CD14-positive monocyte (primary cell): ENCODE results near the gene MCMBP. TPM values are rescaled to one million over a fixed set of nuclear protein-coding genes. Genes with fewer than 3 reads are reported as not detected.

Experiments
- DNase-seq, 3 donors: peaks; one replicate each; pipeline ENCODE4 v3.0.0-alpha.2; 2011 to 2022
- H2AFZ ChIP-seq: 2 replicates; pipeline ENCODE4 v1.6.0; 2012; ENCODE audit warnings: mild to moderate bottlenecking, low read depth, low read length, inconsistent platforms; ENCODE audit not compliant: insufficient read depth, poor library complexity, severe bottlenecking
- H3K27ac ChIP-seq, 2 donors: 1 replicate in 1 of 2; 2 replicates in 1 of 2; pipeline ENCODE4 v1.5.1; 2012 to 2013; ENCODE audit warnings: low read length in 2 of 2, control low read depth in 1 of 2, inconsistent platforms in 1 of 2, low read depth in 1 of 2, mild to moderate bottlenecking in 1 of 2
- H3K27me3 ChIP-seq, 2 donors: one replicate each; pipeline versions ENCODE4 v1.6.0 to v1.6.1; 2011 to 2013; ENCODE audit warnings: low read length in 2 of 2; ENCODE audit not compliant: control insufficient read depth in 2 of 2, insufficient read depth in 2 of 2
- H3K36me3 ChIP-seq, 2 donors: replicated peaks in 1 of 2; 1 replicate in 1 of 2; 2 replicates in 1 of 2; pipeline versions ENCODE4 v1.5.1 to v1.6.1; 2012 to 2013; ENCODE audit warnings: low read length in 2 of 2, control low read depth in 1 of 2, inconsistent platforms in 1 of 2, mild to moderate bottlenecking in 1 of 2; ENCODE audit not compliant: insufficient read depth in 2 of 2, control insufficient read depth in 1 of 2
- H3K4me1 ChIP-seq, 2 donors: 1 replicate in 1 of 2; 2 replicates in 1 of 2; pipeline versions ENCODE4 v1.5.1 to v1.6.1; 2012 to 2013; ENCODE audit warnings: low read length in 2 of 2, control low read depth in 1 of 2, inconsistent platforms in 1 of 2, mild to moderate bottlenecking in 1 of 2, moderate library complexity in 1 of 2; ENCODE audit not compliant: insufficient read depth in 2 of 2, control insufficient read depth in 1 of 2
- H3K4me2 ChIP-seq: replicated peaks from 2 replicates; pipeline ENCODE3; 2012; ENCODE audit warnings: low read length, moderate library complexity, mild to moderate bottlenecking; ENCODE audit not compliant: poor library complexity, severe bottlenecking; ENCODE audit errors: extremely low read depth
- H3K4me3 ChIP-seq, 3 experiments: fragments of 200-600 bp in 1 of 3; sonication (generic) in 1 of 3; replicated peaks in 1 of 3; 1 replicate in 2 of 3; 2 replicates in 1 of 3; pipeline ENCODE4 v1.5.1; 2011 to 2013; ENCODE audit warnings: low read length in 3 of 3, mild to moderate bottlenecking in 3 of 3, control low read depth in 2 of 3, low read depth in 2 of 3, inconsistent platforms in 1 of 3, moderate library complexity in 1 of 3
- H3K79me2 ChIP-seq: 2 replicates; pipeline ENCODE4 v1.6.0; 2012; ENCODE audit warnings: mild to moderate bottlenecking, control low read depth, inconsistent platforms, low read length, moderate library complexity; ENCODE audit not compliant: insufficient read depth
- H3K9ac ChIP-seq: 2 replicates; pipeline ENCODE4 v1.6.0; 2017; ENCODE audit warnings: low read length, mild to moderate bottlenecking; ENCODE audit not compliant: insufficient read depth, poor library complexity, severe bottlenecking
- H3K9me3 ChIP-seq, 2 donors: replicated peaks in 1 of 2; 1 replicate in 1 of 2; 2 replicates in 1 of 2; pipeline versions ENCODE4 v1.5.1 to v1.6.1; 2012 to 2013; ENCODE audit warnings: low read length in 2 of 2, control low read depth in 1 of 2; ENCODE audit not compliant: control insufficient read depth in 1 of 2, insufficient read depth in 1 of 2
- H4K20me1 ChIP-seq: 2 replicates; pipeline ENCODE4 v1.6.0; 2012; ENCODE audit warnings: mild to moderate bottlenecking, low read length, control low read depth, moderate library complexity; ENCODE audit not compliant: insufficient read depth
- H3K27ac Mint-ChIP-seq, 7 donors: one replicate each; pipeline ENCODE4 v1.8.0; 2020; ENCODE audit warnings: mild to moderate bottlenecking in 7 of 7, mixed read lengths in 7 of 7, moderate library complexity in 6 of 7, inconsistent platforms in 2 of 7
- H3K27me3 Mint-ChIP-seq, 3 donors: one replicate each; pipeline ENCODE4 v1.8.0; 2021 to 2022; ENCODE audit warnings: low read depth in 3 of 3, mild to moderate bottlenecking in 3 of 3, mixed read lengths in 3 of 3, moderate library complexity in 3 of 3, inconsistent platforms in 1 of 3
- H3K36me3 Mint-ChIP-seq, 2 donors: one replicate each; pipeline ENCODE4 v1.8.0; 2020; ENCODE audit warnings: mixed read lengths in 2 of 2, inconsistent platforms in 1 of 2, mild to moderate bottlenecking in 1 of 2
- H3K4me1 Mint-ChIP-seq: one replicate; pipeline ENCODE4 v1.8.0; 2020; ENCODE audit warnings: mild to moderate bottlenecking, mixed read lengths
- H3K4me3 Mint-ChIP-seq, 2 donors: one replicate each; pipeline ENCODE4 v1.8.0; 2020; ENCODE audit warnings: mild to moderate bottlenecking in 2 of 2, mixed read lengths in 2 of 2, moderate library complexity in 1 of 2
- H3K9me3 Mint-ChIP-seq, 7 donors: one replicate each; pipeline ENCODE4 v1.8.0; 2020 to 2022; ENCODE audit warnings: mixed read lengths in 7 of 7, mild to moderate bottlenecking in 6 of 7, moderate library complexity in 6 of 7, inconsistent platforms in 2 of 7
- CTCF ChIP-seq: fragments of 200-600 bp; IDR thresholded peaks from one replicate; pipeline ENCODE4 v1.8.0; 2022; ENCODE audit warnings: antibody characterized with exemption, mild to moderate bottlenecking
- WGBS: methylation state at CpG from one replicate; pipeline ENCODE4 v1.1.5; 2013; ENCODE audit warnings: missing lambda C conversion rate; ENCODE audit not compliant: insufficient coverage; 5-methylcytosine and 5-hydroxymethylcytosine counted together
- intact Hi-C, 2 donors: fragments of 100-400 bp; cut with micrococcal nuclease; formaldehyde crosslinking; loops; one replicate each; pipeline versions ENCODE4 v1.15.0 to v1.15.1; 2023
- polyA plus RNA-seq, 3 donors: library from polyadenylated mRNA; depleted of rRNA in 1 of 3; unstranded in 2 of 3; stranded (reverse) in 1 of 3; fragments of 300-500 nt in 2 of 3; fragments of >200 nt in 1 of 3; fragmentation: Illumina TruSeq in 2 of 3; gene quantifications; 1 replicate in 2 of 3; 2 replicates in 1 of 3; pipeline ENCODE4 v1.2.3, GENCODE V29; 2012 to 2021

Gene MCMBP
- polyA plus RNA-seq, 3 donors = 40.3 to 96.7 (median 75.3) TPM

- H3K27me3 ChIP-seq = no peaks in the 10 kb centered on the region
- no peak for TF ChIP-seq CTCF
- H3K9me3 Mint-ChIP-seq = peaks cover 2 to 6% (median 4%) of the 10 kb centered on the region in 7 donors
- peak overlapping the region in 1 of 3 experiments; percentile 87 for H3K4me3 ChIP-seq
- peaks cover 50% of the 10 kb centered on the region for H3K4me1 Mint-ChIP-seq
- H3K27me3 Mint-ChIP-seq = peaks cover 0 to 1% (median 0%) of the 10 kb centered on the region in 3 donors
- no peak overlapping the region for H3K9ac ChIP-seq
- peaks cover 42% of the 10 kb centered on the region for H4K20me1 ChIP-seq
- H3K36me3 Mint-ChIP-seq = peaks cover 15 to 30% of the 10 kb centered on the region in 2 donors
- WGBS = no CpG with 5 or more reads among the region's 3 CpGs
- peaks cover 32 to 49% of the 10 kb centered on the region in 2 donors for H3K4me1 ChIP-seq
- peak overlapping the region in 4 of 7 donors; percentile 51 to 97 (median 86) for H3K27ac Mint-ChIP-seq
- no peak for DNase-seq
- H3K4me3 Mint-ChIP-seq = peak overlapping the region; percentile 20 to 52
- H3K36me3 ChIP-seq = peaks cover 5 to 17% of the 10 kb centered on the region in 2 donors
- no peak overlapping the region for H3K27ac ChIP-seq
- peak overlapping the region; percentile 87 for H3K4me2 ChIP-seq
- intact Hi-C loops = loop anchor here (2.0 to 10.0 kb wide), 3 partner anchors 21 to 299 kb away; partner anchors contain the start of genes TIAL1 (in 2 of the 2) and MCMBP (in 1 of the 2)
- H3K9me3 ChIP-seq = peaks cover 0 to 4% of the 10 kb centered on the region in 2 donors
- peaks cover 68% of the 10 kb centered on the region for H3K79me2 ChIP-seq
- H2AFZ ChIP-seq = no peak overlapping the region
Measured at GRCh38 chr10:119893845-119894427, 21.3 kb upstream of the MCMBP start.

- H3K4me1 Mint-ChIP-seq = peaks cover 53% of the 10 kb centered on the region
- Histone ChIP-seq H3K36me3 (peaks cover 0 to 9% of the 10 kb centered on the region in 2 donors), H3K9ac (peak overlapping the region; percentile 87), H3K4me1 (peaks cover 38 to 57% of the 10 kb centered on the region in 2 donors), H2AFZ (peak overlapping the region; percentile 96), H3K27me3 (no peaks in the 10 kb centered on the region), H3K4me3 (peak overlapping the region; percentile 85 to 97 (median 87)), H3K9me3 (peaks cover 0 to 4% of the 10 kb centered on the region in 2 donors), H3K4me2 (peak overlapping the region; percentile 87), H3K27ac (peak overlapping the region; percentile 76 to 94), H3K79me2 (peaks cover 59% of the 10 kb centered on the region), H4K20me1 (peaks cover 33% of the 10 kb centered on the region)
- no peak for TF ChIP-seq CTCF
- peak overlapping the region; percentile 91 to 97 (median 93) for H3K27ac Mint-ChIP-seq
- H3K9me3 Mint-ChIP-seq = peaks cover 2 to 6% (median 4%) of the 10 kb centered on the region in 7 donors
- peaks cover 0 to 1% (median 0%) of the 10 kb centered on the region in 3 donors for H3K27me3 Mint-ChIP-seq
- H3K36me3 Mint-ChIP-seq = peaks cover 8 to 21% of the 10 kb centered on the region in 2 donors
- 11% methylated on average over 7 of the region's 9 CpGs for WGBS
- intact Hi-C loops = loop anchor here (2.0 to 10.0 kb wide), 3 partner anchors 20 to 298 kb away; partner anchors contain the start of genes TIAL1 (in 2 of the 2) and MCMBP (in 1 of the 2)
- H3K4me3 Mint-ChIP-seq = peak overlapping the region; percentile 92 to 99
- no peak for DNase-seq
Measured at GRCh38 chr10:119893074-119893473, 20.4 kb upstream of the MCMBP start.
